Central memory CD4-positive, alpha-beta T cell (primary cell): Measurements from ENCODE around the gene PRKG1.
A peak's percentile ranks its signal among the peaks of the same experiment; 100 is the strongest.
"Not testable (repeated sequence)": the region's sequence is repeated elsewhere in the genome, so short reads cannot be mapped to it uniquely, and the experiment has no call there.

Source experiments
- DNase-seq: peaks from one replicate; pipeline ENCODE4 v3.0.0; 2022

Gene PRKG1

DNA sequence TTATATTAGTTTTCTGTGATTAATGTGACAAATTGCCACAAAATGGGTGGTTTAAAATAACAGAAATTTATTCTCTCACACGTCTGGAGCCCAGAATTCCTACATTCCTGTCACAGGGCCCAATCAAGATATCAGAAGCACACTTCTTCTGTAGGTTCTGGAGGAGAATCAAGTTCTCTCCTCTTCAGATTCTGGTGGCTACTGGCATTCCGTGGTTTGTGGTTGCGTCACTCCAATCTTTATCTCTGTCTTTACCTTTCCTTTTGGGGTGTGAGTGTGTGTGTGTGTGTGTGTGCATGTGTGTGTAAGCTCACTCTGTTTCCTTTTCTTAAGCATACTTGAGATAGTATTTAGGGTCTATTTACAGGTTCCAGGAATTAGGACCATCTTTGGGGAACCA is 1124.3 kb downstream of the PRKG1 start:
- no peak for DNase-seq

DNA sequence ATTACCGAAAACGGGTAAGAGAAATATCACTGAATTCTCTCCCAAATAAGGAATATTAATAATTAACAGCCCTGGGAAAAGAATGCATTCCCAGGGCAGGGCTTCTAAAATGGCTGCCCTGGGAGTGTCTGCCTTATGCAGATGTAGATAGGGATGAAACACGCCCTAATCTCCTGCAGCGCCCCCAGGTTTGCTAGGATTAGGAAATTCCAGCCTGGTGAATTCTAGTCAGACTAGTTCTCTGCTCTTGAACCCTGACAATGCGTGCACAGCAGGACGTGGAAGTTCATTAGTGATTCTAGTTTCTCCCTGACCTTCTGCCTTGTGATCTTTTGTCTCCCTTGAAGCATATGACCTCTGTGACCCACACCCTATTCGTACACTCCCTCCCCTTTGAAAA is 1130.6 kb downstream of the PRKG1 start:
- DNase-seq = not testable (repeated sequence)

DNA sequence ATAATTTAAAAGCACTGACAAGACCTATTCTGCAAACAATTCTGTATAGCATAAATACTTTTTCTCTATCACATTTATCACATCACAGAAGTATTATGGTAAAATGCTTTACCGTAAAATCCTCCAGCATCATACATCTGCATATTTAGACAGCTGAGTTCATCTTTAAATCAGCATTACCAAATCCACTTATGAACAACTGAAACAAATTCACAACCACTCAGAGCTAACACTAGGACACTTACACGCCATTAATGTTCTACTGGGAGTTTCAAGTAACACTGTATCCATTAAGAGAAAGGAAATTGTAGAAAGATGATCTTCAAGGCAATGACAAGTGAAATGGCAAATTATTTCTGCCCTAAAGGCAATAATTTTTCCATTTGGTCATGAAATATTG is 1134.1 kb downstream of the PRKG1 start:
- no peak for DNase-seq

DNA sequence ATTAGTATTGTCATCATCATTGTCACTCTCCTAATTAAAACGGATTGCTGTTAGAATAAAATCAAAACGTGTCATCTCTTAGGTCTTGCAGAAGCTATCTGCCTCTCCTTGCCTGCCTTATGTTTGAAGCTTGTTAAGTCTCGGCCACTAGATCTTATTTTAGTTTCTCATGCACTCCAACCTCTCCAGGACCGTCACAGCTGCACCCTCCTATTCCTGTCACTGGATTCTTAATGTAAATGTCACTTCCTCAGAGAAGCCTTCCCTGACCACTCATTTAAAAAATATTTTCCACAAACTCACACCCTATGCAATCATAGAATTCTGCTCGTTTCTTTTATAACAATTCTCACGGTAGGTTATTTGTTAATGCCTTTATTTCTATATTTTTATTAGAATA is 1135.9 kb downstream of the PRKG1 start:
- no peak for DNase-seq

DNA sequence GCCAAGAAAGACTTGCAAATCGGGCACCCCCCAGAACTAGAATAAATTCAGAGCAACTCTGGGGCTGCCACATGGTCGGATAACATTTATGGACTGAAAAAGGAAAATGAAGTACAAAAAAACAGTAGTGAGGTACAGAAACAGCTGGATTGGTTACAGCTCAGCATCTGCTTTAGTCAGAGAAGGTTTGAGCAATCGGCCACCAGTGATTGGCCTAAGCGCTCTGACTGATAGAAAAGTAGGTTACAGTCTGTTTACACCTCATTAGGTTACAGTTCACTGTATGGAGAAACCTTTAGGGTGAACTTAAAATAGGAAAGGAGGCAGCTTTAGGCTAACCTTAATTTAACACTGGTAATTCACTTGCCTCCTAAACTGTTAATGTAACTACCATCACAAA is 1137.8 kb downstream of the PRKG1 start:
- DNase-seq = no peak

DNA sequence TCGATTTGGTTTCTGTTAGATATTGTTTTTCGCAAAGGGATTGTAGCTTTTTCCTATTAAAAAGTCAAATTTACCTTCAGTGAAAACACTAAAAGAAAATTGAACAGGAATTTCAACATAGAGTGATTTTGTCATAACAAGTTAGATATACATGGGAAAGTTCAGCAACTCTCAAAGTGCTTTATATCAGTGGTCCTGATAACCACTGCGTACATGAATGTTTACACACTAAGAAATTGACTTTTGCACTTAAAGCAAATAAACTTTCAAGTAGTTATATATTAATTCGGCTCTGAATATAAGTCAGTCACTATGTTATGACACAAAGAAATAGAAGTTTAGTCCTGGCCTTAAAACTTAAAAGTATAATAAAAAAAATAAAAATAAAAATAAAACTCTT is 1138.5 kb downstream of the PRKG1 start:
- no peak for DNase-seq

DNA sequence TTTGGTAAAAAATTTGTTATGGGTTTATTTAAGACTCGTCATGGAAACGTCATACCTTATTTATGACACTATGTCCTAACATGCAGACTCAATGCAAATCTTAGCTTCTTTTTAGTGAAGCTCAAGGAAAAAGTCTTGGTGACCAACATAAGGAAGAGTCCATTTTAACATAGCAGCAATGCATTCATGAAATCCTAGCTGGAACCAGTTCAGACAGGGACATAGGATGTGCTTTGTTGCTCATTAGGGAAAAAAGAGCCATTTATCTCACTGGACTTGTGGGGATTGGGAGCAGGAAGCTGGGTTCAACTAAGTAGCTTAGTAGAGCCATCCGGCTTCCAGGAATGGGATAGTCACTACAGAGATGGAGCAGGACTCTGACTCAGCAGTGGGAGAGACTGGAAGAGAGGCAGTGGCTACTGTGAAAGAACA is 1139.0 kb downstream of the PRKG1 start:
- no peak for DNase-seq

DNA sequence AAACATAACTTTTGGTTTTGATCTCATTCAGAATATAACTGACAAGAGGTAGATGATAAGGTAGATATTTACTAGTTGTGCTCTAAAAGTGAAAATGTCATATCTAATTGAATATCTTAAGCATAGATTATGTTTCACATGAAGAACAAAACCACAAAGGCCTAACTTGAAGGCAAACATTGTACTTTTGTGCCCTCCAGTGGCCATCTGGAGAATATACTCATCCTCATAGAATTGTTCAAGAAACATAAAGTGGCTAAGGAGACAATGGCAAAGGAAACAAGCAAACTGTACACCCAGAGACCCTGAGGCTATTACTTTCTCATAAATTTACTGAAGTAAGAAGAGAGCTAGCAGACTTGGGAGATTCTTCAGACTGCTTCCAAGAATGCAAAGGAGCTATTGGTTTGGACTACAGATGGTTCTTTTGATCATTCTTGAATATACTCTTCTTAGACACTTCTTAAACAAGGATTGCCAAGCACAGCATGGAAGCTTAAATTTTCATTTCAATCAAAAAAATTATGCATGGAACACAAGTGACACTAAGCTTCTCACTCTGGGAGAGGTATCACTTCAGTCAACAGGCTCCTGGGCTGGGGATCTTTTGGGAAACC is 1141.6 kb downstream of the PRKG1 start:
- peak; percentile 23 for DNase-seq

DNA sequence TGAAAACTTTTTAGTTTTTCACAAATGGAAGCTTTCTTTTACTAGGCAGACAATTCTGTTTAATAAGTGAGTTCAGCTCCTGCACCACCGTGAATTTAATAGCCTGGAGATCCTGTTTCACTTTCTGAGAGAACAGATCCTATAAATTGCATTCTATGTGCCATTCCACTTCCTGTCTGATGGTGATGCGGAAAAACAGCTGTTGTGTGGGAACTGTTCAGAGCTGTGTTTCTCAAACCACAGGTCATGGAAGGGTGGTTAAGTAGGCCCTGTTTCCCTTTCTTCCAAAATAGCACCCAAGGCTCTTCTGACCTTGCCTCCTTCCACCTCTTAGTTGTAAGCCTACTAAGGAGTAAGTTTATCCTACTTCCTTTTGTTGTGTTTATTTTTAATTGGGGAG is 1142.6 kb downstream of the PRKG1 start:
- no peak for DNase-seq

DNA sequence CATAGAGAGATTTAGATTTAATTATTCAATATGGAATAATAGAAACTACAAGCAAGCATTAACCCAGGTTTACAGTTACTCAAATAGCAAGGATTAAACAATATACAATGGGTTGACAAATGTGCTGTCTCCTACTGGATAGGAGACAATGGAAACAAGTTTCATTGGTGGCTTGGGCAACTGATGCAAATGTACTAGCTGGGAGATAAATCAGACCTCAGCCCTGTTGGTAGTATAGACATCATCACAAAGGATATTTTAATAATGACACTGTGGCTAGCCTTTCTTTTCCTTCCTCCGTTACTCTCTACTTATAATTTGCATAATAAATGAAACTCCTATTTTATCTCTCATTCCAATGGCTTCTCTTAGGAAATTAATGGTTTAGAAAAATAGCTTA is 1143.2 kb downstream of the PRKG1 start:
- no peak for DNase-seq

DNA sequence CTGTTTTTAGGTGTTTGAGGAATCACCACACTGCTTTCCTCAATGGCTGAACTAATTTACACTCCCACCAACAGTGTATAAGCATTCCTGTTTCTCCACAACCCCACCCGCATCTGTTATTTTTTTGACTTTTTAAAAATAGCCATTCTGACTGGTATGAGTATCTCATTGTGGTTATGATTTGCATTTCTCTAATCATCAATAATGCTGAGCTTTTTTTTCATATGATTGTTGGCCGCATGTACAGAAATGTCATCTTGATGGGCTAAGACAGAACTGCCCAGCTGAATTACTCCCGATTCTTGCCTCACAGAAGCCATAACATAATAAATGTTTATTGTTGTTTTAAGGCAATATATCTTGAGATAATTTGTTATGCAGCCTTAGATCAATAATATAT is 1146.7 kb downstream of the PRKG1 start:
- DNase-seq = no peak

DNA sequence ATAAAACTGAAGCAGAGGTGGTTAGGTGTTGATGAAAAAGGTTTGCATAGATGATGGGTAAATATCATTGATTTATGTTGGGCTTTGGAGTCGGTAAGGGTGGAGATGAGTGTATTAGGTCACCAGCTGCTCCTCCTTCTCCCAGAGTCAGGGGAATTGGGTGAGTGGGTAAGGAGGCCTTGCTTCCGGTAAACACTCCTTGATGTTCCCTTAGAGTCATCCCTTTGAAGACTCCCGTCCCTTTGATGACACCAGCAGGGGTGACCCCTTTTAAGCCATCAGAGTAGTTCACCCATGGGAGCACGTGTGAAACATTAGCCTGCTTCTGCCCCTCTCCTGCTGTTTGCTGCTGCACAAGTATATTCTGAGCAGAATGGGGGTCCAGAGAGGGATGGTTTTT is 1147.6 kb downstream of the PRKG1 start:
- DNase-seq = no peak

DNA sequence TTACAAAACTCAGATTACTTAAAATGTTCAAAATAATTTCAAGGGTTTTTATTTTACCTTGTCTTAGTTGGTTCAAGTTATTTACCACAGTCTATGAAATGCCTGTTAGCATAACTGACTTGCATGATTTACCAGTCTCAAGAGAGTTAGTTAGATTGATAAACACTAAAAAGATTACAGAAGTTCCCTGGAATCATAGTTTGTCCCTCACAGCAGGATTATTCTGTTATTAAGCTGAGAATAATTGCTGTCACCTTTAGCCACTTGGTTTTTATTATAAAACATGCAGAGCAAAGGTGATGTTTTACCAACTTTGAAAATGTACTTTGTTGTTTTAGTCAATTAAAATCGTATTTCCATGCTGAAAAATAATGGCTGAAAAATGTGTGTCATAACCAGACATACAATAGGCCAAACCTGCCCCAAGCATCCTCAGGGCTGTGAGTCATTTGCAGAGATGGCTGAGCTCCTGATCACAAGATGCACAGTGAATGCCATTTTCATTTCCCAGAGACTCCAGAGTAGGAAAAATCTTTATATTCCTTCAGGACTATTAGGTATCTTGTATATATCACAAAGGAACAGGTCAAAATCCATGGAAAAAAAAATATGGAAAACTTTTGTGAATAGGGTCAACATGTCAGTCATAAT is 1152.0 kb downstream of the PRKG1 start:
- no peak for DNase-seq

DNA sequence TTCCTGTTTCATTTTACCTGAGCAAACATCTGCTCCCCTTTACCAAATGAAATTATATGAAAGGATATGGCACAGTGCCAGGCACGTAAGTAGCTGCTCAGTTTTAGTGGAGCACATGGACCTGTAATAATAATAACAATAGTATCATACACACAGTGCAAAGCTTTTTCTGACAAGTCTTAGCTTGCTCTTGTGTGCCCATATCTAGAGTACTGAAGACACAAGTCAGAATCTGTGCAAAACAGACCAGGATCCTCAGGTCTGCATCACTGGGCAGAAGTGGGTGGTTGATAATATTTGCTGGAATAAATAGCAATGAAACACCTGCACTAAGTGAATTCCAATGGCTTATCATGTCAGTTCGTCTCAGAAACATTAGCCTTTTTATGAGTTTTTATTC is 1154.3 kb downstream of the PRKG1 start:
- DNase-seq = no peak

DNA sequence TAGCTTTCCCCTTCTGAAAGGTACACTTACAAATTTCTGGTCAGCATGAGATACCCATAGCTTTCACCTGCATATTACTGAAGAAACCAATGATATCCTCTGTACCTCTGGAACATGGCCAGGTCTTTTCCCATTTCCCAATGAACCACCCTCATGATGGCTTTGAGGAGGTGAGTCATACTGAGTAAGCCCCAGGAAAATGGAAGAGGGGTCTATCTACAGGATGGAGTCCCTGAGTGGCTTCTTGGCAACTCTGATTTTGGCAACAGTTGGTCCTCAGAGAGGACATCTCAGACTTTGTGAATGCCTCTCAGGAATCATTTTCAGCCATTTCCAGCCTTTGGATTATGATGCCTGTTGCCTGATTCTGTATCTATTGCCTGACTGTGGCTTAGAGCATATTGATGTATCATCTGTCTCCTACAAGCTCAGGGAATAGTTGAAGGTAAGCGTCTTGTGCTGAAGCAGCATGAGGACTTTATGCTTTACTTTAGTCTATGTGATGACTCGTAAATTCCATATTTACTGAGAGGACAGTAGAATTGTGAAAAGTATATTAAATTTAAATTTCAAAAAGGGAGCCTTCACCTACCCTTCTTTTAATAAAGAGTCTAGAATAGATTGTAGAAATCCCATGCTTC is 1155.1 kb downstream of the PRKG1 start:
- DNase-seq = no peak

DNA sequence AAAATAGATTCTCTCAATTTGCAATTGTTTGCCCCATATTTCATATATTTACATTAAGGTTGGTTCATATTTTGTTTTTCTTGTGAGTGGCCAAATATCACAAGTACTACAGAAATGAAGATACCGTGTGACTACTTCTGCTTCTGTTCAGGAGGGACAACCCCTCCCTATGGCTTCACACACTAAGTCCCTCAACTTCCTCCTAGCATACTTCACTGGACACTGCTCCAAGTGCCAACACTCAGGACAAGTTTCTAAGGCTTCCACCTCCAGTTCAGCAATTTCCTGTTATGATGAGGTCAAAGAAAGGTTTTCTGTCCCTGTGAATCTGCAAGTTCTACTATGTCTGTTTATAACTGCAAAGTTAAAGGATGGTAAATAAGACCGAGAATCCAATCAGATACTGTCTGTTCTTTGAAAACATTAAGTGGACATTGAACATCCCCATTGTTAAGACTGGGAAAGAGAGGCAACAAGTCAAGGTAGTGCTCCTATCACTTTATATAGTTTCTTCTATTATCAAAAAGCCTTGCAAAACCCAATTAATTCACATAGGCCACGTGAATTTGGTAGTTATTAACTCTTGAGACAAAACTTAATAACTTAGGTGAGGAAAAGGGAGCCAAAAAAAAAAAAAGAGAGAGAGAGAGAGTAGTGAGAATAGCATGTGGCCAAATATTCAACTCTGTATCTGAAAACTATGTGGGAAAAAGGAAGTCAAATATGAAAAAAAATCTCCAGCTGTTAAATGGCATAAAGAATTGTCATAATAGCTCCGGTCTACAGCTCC is 1158.5 kb downstream of the PRKG1 start:
- no peak for DNase-seq

DNA sequence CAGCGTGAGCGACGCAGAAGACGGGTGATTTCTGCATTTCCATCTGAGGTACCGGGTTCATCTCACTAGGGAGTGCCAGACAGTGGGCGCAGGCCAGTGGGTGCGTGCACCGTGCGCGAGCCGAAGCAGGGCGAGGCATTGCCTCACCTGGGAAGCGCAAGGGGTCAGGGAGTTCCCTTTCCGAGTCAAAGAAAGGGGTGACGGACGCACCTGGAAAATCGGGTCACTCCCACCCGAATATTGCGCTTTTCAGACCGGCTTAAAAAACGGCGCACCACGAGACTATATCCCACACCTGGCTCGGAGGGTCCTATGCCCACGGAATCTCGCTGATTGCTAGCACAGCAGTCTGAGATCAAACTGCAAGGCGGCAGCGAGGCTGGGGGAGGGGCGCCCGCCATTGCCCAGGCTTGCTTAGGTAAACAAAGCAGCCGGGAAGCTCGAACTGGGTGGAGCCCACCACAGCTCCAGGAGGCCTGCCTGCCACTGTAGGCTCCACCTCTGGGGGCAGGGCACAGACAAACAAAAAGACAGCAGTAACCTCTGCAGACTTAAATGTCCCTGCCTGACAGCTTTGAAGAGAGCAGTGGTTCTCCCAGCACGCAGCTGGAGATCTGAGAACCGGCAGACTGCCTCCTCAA is 1159.2 kb downstream of the PRKG1 start:
- not testable (repeated sequence) for DNase-seq

DNA sequence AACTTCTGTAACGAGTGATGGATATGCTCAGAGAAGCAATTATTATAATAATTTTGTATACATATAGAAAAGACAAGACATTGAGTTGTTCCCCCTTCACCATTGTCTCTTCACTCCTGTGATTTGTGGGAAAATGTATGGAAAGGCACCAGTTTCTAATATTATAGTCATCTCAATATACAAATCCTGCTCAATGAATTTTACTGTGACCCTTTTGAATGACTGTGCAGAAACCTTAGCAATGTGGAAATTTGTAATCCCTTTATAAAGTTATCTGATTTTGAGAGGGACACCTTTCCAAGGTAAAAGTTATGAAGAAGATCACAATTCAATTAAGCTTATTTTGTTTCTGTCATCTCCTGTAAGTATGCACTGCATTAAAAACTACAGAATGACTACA is 1165.5 kb downstream of the PRKG1 start:
- DNase-seq = no peak

DNA sequence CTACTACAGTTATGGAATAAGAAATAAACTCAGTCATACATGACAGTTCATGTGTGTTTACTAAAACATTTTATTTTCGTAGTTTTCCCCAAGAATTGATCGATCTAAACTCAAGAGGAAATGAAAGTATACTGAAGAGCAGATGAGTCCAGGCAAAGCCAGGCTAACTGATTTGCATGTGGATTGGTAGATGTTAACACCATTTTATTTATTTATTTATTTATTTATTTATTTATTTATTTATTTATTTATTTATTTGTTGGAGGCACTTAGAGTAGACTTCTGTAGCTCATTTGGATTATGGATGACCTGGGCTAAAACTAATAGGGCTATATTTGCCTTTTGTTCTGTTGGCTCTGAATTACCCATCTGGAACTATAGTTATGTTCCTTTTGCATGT is 1171.3 kb downstream of the PRKG1 start:
- DNase-seq = no peak

DNA sequence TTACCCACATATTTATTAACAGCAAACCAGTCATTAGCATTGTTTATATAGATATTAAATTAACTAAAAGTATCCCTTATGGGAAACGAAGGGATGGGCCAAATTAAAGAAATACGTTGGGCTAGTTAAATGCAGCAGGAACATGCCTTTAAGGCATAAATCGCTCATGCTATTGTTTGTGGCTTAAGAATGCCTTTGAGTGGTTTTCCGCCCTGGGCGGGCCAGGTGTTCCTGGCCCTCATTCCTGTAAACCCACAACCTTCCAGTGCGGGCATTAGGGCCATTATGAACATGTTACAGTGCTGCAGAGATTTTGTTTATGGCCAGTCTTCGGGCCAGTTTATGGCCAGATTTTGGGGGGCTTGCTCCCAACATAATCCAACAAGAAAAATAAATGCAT is 1173.6 kb downstream of the PRKG1 start:
- not testable (repeated sequence) for DNase-seq

DNA sequence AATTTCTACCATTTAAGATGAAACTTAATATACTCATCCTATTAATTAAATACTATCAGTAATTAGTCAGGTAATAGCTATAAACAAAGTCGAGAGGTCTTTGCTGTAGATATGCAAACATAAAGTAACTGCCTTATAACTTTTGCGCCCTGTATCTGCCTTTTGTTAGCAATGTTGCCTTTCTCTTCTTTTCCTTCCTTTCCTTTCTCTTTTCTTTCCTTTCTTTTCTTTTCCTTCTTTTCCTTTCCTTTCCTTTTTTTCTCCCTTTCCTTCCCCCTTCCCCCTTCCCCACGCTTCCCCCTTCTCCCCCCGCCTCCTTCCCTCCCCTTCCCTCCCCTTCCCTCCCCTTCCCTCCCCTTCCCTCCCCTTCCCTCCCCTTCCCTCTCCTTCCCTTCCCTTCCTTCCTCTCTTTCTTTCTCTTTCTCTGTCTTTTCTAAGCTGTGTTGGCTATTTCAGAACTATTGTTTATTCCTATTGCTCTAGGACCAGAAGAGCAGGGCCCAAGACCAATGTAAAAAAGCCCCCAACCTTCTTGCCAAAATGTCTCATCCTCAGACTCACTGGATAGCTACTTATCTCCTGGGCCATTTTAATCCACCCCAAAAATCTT is 1174.5 kb downstream of the PRKG1 start:
- no peak for DNase-seq

DNA sequence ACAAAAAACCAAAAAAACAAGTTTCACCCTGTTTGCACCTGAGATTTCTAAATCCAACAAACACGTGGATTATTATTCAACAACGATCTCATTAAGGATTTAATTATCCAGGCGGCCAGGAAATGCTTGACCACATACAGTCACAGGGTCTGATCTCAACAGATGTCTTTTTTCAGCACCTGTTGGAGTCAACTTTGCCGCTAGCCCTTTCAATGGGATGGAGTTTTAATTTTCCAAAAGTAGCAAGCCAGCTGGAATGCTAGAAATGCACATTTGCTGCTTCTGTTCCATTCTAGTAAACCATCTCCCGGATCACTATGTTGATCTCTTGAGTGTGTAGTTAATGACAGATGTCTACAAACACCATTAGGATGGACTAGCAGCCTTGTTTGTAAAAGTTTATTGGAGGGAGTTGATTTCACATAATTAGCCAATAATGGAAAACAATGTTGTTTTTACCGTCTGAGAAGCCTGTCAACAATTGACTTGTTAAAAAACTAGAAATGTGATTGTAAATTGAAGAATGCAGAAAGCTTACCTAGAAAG is 1175.6 kb downstream of the PRKG1 start:
- no peak for DNase-seq
